ENCODE measurements around the gene SNRNP25. TPM values are rescaled to one million over a fixed set of nuclear protein-coding genes. Genes with fewer than 3 reads are reported as not detected.

SNRNP25 gene
- total and polyA plus RNA-seq, 2 of the 8 experiments (the other 6 are each of a cell fraction or from before 2014, with no cell fraction given): 53.0 to 58.4 TPM

DNA sequence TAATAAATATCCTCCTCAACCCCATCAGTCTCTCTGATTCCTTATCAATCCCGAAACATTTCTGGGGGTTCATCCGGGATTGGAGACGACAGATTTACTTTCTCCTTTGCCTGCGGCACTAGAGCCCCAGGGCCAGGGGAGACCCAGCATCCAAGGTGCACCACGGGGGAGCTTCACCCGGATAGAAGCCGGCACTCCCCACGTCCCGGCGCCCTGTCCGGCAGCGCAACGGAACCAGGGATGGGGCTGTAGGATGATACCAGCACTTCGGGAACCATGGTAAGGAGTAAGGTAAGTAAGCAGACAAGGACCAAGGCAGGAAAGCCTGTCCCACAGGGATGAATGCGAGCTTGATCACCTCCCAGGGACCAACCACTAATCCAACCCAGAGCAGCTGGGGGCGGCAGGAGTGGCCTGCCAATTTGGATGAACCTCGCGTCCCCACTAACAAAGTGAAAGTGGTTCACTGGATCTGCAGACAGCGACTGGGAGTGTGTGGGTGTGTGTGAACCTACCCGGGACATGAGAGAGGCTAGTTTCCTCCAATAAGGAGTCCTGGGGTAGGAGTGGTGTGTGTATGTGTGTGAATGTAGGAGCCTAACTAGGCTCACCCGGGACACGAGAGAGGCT is 12.1 kb upstream of the SNRNP25 start:
- DNase-seq (ENCODE audit: low read depth in 1 of 2, low spot score in 2 of 2): no peak
- Histone ChIP-seq H4K20me1 (replicated peaks in 1 of 2; ENCODE audit: control insufficient read depth in 1 of 2, insufficient read depth in 2 of 2, low read length in 2 of 2) (peaks cover 0 to 14% of the 10 kb centered on the region in 2 experiments), H3K27ac (ENCODE audit: low read depth, low read length) (no peak overlapping the region), H3K4me1 (replicated peaks in 1 of 4; ENCODE audit: control insufficient read depth in 3 of 4, insufficient read depth in 4 of 4, low read length in 3 of 4) (no peaks in the 10 kb centered on the region), H2BK5ac (ENCODE audit: low read depth, low read length) (no peak overlapping the region), H4K91ac (replicated peaks; ENCODE audit: insufficient read length, low read length) (no peak overlapping the region), H3K9me3 (ENCODE audit: insufficient read depth in 2 of 2, low read depth in 1 of 2, low read length in 1 of 2) (no peaks in the 10 kb centered on the region; a peak in 1 of 4 replicates), H2AFZ (ENCODE audit: low read length) (no peak overlapping the region), H3K14ac (ENCODE audit: insufficient read length) (no peak overlapping the region), H2BK12ac (ENCODE audit: low read depth, low read length) (no peak overlapping the region), H3K18ac (ENCODE audit: extremely low read depth, low read length) (no peak overlapping the region), H3K4me3 (ENCODE audit: extremely low read depth in 1 of 4, insufficient read depth in 2 of 4, low read depth in 3 of 4, low read length in 4 of 4) (no peak overlapping the region), H4K5ac (ENCODE audit: insufficient read length, low read depth, low read length) (no peak overlapping the region), H3K23me2 (ENCODE audit: low read depth, low read length) (no peaks in the 10 kb centered on the region), H2BK20ac (ENCODE audit: low read length) (no peak overlapping the region), H3K79me1 (ENCODE audit: low read depth, low read length) (peaks cover 2% of the 10 kb centered on the region; the same call in 1 of the 2 replicates), H3K27me3 (replicated peaks in 1 of 4; ENCODE audit: control insufficient read depth in 3 of 4, extremely low read depth in 1 of 4, insufficient read depth in 3 of 4, low read length in 3 of 4) (no peaks in the 10 kb centered on the region), H3K79me2 (ENCODE audit: control insufficient read depth in 1 of 2, insufficient read depth in 2 of 2, low read length in 2 of 2) (no peaks in the 10 kb centered on the region), H2BK120ac (replicated peaks; ENCODE audit: low read depth, low read length) (no peak overlapping the region), H3K36me3 (ENCODE audit: control insufficient read depth in 2 of 4, insufficient read depth in 4 of 4, low read length in 3 of 4) (peaks cover 18 to 54% (median 45%) of the 10 kb centered on the region in 4 experiments), H3K56ac (replicated peaks; ENCODE audit: insufficient read length, low read depth, low read length) (no peak overlapping the region), H3K9ac (replicated peaks in 1 of 4; ENCODE audit: extremely low read depth in 1 of 4, low read depth in 3 of 4, low read length in 3 of 4) (no peak overlapping the region), H2AK5ac (ENCODE audit: low read depth, low read length) (no peak overlapping the region), H2BK15ac (ENCODE audit: low read length) (no peak overlapping the region), H4K8ac (ENCODE audit: extremely low read depth, insufficient read depth, low read length) (no peak overlapping the region), H3K23ac (ENCODE audit: insufficient read length) (no peak overlapping the region), H3K4ac (replicated peaks; ENCODE audit: insufficient read length, low read depth, low read length) (no peak overlapping the region), H3K4me2 (ENCODE audit: insufficient read depth in 1 of 2, low read depth in 2 of 2, low read length in 2 of 2) (no peak overlapping the region)
- WGBS, 2 experiments (ENCODE audit: extremely low coverage in 1 of 2, insufficient coverage in 1 of 2, insufficient read length in 1 of 2, insufficient replicate concordance in 2 of 2, low coverage in 1 of 2, low lambda C conversion rate in 2 of 2, missing lambda C conversion rate in 1 of 2): 94% methylated on average over 20 of the region's 22 CpGs; no CpG with 5 or more reads in 1 of the 2 experiments
- ChIA-PET CTCF (ENCODE audit: partially characterized antibody) (no interaction called here), POLR2A (ENCODE audit: partially characterized antibody) (interaction anchor here (0.8 to 1.2 kb wide), 2 partner anchors 11 to 15 kb away, joined by 3 to 4 read pairs; partner anchors contain the start of gene POLR3K)
- no peak for FAIRE-seq
- TF ChIP-seq, protein P1, sequence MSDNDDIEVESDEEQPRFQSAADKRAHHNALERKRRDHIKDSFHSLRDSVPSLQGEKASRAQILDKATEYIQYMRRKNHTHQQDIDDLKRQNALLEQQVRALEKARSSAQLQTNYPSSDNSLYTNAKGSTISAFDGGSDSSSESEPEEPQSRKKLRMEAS (IDR thresholded peaks at IDR 0.05): no peak
- TF ChIP-seq KDM4A (IDR thresholded peaks at IDR 0.05; ENCODE audit: low read depth, low read length, severe bottlenecking) (no peak), CHD1 (IDR thresholded peaks at IDR 0.05; ENCODE audit: low read depth, low read length) (no peak)
